Measurements from ENCODE around the gene ZFAND6. TPM values are rescaled to one million over a fixed set of nuclear protein-coding genes. Genes with fewer than 3 reads are reported as not detected.
A peak's percentile ranks its signal among the peaks of the same experiment; 100 is the strongest.

The ZFAND6 gene
- total and polyA plus RNA-seq, 4 donors, result 47.6 to 102 (median 82.4) TPM

GRCh38 chr15:80071652-80072051 lies 12.2 kb downstream of the ZFAND6 start:
- Histone ChIP-seq H3K4me1 (ENCODE audit: control insufficient read depth in 4 of 4, insufficient read depth in 4 of 4, low read length in 3 of 4) (peaks cover 3 to 61% (median 42%) of the 10 kb centered on the region in 4 donors), H3K9me3 (ENCODE audit: control insufficient read depth in 4 of 4, low read length in 3 of 4) (no peaks in the 10 kb centered on the region), H3K9ac (ENCODE audit: low read depth in 1 of 2, low read length in 2 of 2) (peak overlapping the region; percentile 29 to 56), H3K36me3 (ENCODE audit: control insufficient read depth in 4 of 4, insufficient read depth in 3 of 4, low read depth in 1 of 4, low read length in 3 of 4) (no peaks in the 10 kb centered on the region), H3K27me3 (ENCODE audit: control insufficient read depth in 4 of 4, insufficient read depth in 4 of 4, low read length in 3 of 4) (no peaks in the 10 kb centered on the region), H3K27ac (ENCODE audit: low read depth in 1 of 2, low read length in 2 of 2) (peak overlapping the region in 1 of 2 donors; percentile 54), H3K4me3 (ENCODE audit: low read depth in 1 of 3, low read length in 3 of 3) (peak overlapping the region in 2 of 3 donors; percentile 32 to 44)
- no peak for TF ChIP-seq JUND (IDR thresholded peaks at IDR 0.05)
- TF ChIP-seq YY1 (IDR thresholded peaks at IDR 0.05), result no peak
- TF ChIP-seq GABPA (IDR thresholded peaks at IDR 0.05 in 1 of 2, conservative IDR thresholded peaks at IDR 0.05 in 1 of 2), result no peak
- no peak for TF ChIP-seq ZBTB33 (IDR thresholded peaks at IDR 0.05)
- TF ChIP-seq SP1 (IDR thresholded peaks at IDR 0.05), result no peak
- no peak for TF ChIP-seq RAD21 (IDR thresholded peaks at IDR 0.05)
- TF ChIP-seq HNF4A (conservative IDR thresholded peaks at IDR 0.05), result no peak
- no peak for TF ChIP-seq HNF4G (IDR thresholded peaks at IDR 0.05)
- no peak for TF ChIP-seq ATF3 (IDR thresholded peaks at IDR 0.05)
- no peak for TF ChIP-seq TAF1 (conservative IDR thresholded peaks at IDR 0.05)
- no peak for TF ChIP-seq EGR1 (IDR thresholded peaks at IDR 0.05; ENCODE audit: low read depth in 2 of 2)
- no peak for TF ChIP-seq NR2F2 (IDR thresholded peaks at IDR 0.05)
- no peak for DNase-seq (ENCODE audit: low spot score)

DNA sequence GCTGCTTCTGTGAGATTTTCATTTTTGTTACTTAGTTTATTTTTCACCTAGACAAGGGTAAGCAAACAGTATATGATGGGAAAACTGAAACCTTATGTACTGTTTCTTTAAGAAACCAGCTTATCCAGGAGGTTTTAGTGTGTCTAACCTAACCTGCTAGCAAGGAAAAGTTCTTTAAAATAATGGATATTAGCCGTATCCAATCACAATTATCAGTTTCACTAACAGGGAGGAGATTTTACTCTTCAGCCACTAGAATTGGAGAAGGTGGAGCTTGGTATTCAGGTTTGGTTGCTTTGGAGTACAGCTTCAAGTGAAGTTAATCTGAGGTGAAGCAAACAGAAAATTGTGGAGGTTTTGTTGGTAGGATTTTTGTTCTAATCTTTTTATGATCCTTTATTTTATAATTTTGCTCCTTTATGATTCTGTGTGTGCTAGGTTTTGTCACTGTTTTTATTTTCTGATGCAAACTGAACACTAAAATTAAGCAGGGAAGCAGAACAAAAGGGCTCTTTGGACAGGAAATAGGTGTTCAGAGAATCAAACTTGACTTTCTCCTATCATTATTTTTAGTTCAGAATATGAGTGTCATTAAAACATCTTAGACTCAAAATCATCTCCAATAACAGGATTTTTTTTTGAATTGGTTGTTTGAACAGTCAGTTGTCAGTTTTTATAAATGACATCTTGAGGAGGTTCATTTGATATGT lies 13.0 kb downstream of the ZFAND6 start:
- Histone ChIP-seq H3K36me3 (ENCODE audit: control insufficient read depth in 4 of 4, insufficient read depth in 3 of 4, low read depth in 1 of 4, low read length in 3 of 4) (no peaks in the 10 kb centered on the region), H3K27ac (ENCODE audit: low read depth in 1 of 2, low read length in 2 of 2) (peak overlapping the region; percentile 46 to 54), H3K9me3 (ENCODE audit: control insufficient read depth in 4 of 4, low read length in 3 of 4) (no peaks in the 10 kb centered on the region), H3K27me3 (ENCODE audit: control insufficient read depth in 4 of 4, insufficient read depth in 4 of 4, low read length in 3 of 4) (no peaks in the 10 kb centered on the region), H3K9ac (ENCODE audit: low read depth in 1 of 2, low read length in 2 of 2) (peak overlapping the region; percentile 29 to 56), H3K4me1 (ENCODE audit: control insufficient read depth in 4 of 4, insufficient read depth in 4 of 4, low read length in 3 of 4) (peaks cover 3 to 66% (median 47%) of the 10 kb centered on the region in 4 donors), H3K4me3 (ENCODE audit: low read depth in 1 of 3, low read length in 3 of 3) (peak overlapping the region; percentile 30 to 50 (median 44))
- no peak for DNase-seq (ENCODE audit: low spot score)
- WGBS, result 1% methylated on average over 1 of the region's 1 CpG
- TF ChIP-seq SP1 (IDR thresholded peaks at IDR 0.05) (peak; percentile 65), ZBTB33 (IDR thresholded peaks at IDR 0.05) (no peak), GABPA (IDR thresholded peaks at IDR 0.05 in 1 of 2, conservative IDR thresholded peaks at IDR 0.05 in 1 of 2) (no peak), RAD21 (IDR thresholded peaks at IDR 0.05) (peak; percentile 32 to 55), REST (IDR thresholded peaks at IDR 0.05) (no peak), RXRA (IDR thresholded peaks at IDR 0.05) (peak; percentile 29 to 77), NR2F2 (IDR thresholded peaks at IDR 0.05) (no peak), FOXA2 (IDR thresholded peaks at IDR 0.05) (no peak), TAF1 (conservative IDR thresholded peaks at IDR 0.05) (peak; percentile 81), JUND (IDR thresholded peaks at IDR 0.05) (peak in 1 of 2 donors; percentile 64), HNF4A (conservative IDR thresholded peaks at IDR 0.05) (peak; percentile 23 to 61), HNF4G (IDR thresholded peaks at IDR 0.05) (peak; percentile 17), YY1 (IDR thresholded peaks at IDR 0.05) (peak; percentile 49), EGR1 (IDR thresholded peaks at IDR 0.05; ENCODE audit: low read depth in 2 of 2) (no peak)
- TF ChIP-seq, protein P1, sequence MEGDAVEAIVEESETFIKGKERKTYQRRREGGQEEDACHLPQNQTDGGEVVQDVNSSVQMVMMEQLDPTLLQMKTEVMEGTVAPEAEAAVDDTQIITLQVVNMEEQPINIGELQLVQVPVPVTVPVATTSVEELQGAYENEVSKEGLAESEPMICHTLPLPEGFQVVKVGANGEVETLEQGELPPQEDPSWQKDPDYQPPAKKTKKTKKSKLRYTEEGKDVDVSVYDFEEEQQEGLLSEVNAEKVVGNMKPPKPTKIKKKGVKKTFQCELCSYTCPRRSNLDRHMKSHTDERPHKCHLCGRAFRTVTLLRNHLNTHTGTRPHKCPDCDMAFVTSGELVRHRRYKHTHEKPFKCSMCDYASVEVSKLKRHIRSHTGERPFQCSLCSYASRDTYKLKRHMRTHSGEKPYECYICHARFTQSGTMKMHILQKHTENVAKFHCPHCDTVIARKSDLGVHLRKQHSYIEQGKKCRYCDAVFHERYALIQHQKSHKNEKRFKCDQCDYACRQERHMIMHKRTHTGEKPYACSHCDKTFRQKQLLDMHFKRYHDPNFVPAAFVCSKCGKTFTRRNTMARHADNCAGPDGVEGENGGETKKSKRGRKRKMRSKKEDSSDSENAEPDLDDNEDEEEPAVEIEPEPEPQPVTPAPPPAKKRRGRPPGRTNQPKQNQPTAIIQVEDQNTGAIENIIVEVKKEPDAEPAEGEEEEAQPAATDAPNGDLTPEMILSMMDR (IDR thresholded peaks at IDR 0.05; ENCODE audit: low read depth, low read length, missing input control), result no peak

Data from liver (tissue), 9 donors.